Endothelial cell (in vitro differentiated cells): ENCODE results near the gene BCOR. TPM values are rescaled to one million over a fixed set of nuclear protein-coding genes. Genes with fewer than 3 reads are reported as not detected.

Experiments used
- DNase-seq: peaks from one replicate; pipeline ENCODE4 v3.0.0; 2021; ENCODE audit warnings: low spot score
- H3K27ac Mint-ChIP-seq: one replicate; pipeline ENCODE4 v1.8.0; 2021; ENCODE audit warnings: mixed read lengths, inconsistent platforms; ENCODE audit not compliant: unreplicated experiment
- H3K27me3 Mint-ChIP-seq: one replicate; pipeline ENCODE4 v1.8.0; 2021; ENCODE audit warnings: mild to moderate bottlenecking, moderate library complexity, mixed read lengths, inconsistent platforms; ENCODE audit not compliant: unreplicated experiment
- H3K36me3 Mint-ChIP-seq: one replicate; pipeline ENCODE4 v1.8.0; 2021; ENCODE audit warnings: mild to moderate bottlenecking, low read depth, mixed read lengths, inconsistent platforms; ENCODE audit not compliant: unreplicated experiment
- H3K4me1 Mint-ChIP-seq: one replicate; pipeline ENCODE4 v1.8.0; 2021; ENCODE audit warnings: mild to moderate bottlenecking, mixed read lengths, inconsistent platforms; ENCODE audit not compliant: unreplicated experiment
- H3K4me3 Mint-ChIP-seq: one replicate; pipeline ENCODE4 v1.8.0; 2021; ENCODE audit warnings: mild to moderate bottlenecking, mixed read lengths, inconsistent platforms; ENCODE audit not compliant: unreplicated experiment
- H3K9me3 Mint-ChIP-seq: one replicate; pipeline ENCODE4 v1.8.0; 2021; ENCODE audit warnings: mixed read lengths, inconsistent platforms; ENCODE audit not compliant: unreplicated experiment
- total RNA-seq: library from RNA; stranded (reverse); fragmentation: NEBNext Ultra II Directional; extraction: Animal tissue kit (Norgen Biotek cat#: 25700); gene quantifications from one replicate; pipeline ENCODE4 v1.2.1, GENCODE V29; 2021; ENCODE audit not compliant: unreplicated experiment
- TF ChIP-seq, protein P1 (sequence below): fragments of 200-600 bp; sonication (generic); IDR thresholded peaks from one replicate; pipeline ENCODE4 v1.5.0; 2021; ENCODE audit warnings: antibody characterized with exemption; ENCODE audit not compliant: unreplicated experiment

Gene BCOR
- total RNA-seq, 1 donor from 2014 or later = 34.5 TPM

DNA sequence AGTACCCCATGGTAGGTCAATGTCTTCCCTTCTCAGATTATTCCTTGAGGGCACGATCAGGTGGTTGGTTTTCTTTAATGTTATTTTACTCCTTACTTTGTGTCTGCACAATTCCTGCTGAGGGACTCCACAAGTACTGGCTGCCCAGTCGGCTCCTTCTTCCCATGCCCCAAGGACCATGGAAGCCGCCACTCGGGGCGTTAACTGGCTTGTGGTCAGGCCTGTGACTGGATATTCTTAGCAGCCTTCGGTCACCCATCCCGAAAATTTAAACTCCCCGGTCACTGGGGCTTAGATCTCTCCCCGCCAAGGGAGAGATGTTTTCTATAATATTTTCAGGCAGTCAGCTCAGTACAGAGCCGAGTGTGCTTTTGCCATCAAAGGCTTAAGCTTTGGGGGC lies 24.7 kb upstream of the BCOR start:
- Mint-ChIP-seq H3K9me3 (no peaks in the 10 kb centered on the region), H3K27ac (no peak overlapping the region), H3K4me1 (no peaks in the 10 kb centered on the region), H3K4me3 (no peak overlapping the region), H3K36me3 (no peaks in the 10 kb centered on the region), H3K27me3 (peaks cover 1% of the 10 kb centered on the region)
- TF ChIP-seq, protein P1, sequence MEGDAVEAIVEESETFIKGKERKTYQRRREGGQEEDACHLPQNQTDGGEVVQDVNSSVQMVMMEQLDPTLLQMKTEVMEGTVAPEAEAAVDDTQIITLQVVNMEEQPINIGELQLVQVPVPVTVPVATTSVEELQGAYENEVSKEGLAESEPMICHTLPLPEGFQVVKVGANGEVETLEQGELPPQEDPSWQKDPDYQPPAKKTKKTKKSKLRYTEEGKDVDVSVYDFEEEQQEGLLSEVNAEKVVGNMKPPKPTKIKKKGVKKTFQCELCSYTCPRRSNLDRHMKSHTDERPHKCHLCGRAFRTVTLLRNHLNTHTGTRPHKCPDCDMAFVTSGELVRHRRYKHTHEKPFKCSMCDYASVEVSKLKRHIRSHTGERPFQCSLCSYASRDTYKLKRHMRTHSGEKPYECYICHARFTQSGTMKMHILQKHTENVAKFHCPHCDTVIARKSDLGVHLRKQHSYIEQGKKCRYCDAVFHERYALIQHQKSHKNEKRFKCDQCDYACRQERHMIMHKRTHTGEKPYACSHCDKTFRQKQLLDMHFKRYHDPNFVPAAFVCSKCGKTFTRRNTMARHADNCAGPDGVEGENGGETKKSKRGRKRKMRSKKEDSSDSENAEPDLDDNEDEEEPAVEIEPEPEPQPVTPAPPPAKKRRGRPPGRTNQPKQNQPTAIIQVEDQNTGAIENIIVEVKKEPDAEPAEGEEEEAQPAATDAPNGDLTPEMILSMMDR = no peak
- DNase-seq = no peak

DNA sequence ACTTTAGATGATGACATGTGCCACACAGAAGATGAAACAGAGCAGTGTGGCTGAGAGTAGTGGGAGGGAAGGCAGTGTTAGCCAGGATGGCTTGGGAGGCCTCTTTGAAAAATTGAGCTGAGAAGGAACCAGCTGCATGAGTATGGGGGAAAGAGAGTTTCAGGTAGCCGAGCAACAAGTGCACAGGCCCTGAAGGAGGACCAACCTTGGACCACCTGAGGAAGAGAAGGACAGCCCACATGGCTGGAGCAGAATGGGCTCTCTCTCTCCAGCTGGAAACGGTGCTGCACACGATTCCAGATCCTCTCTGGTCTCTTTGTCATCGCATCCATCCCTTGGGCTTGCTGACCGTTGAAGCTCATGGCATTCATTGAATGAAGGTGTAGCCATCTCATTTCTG lies 23.9 kb upstream of the BCOR start:
- no peak overlapping the region for H3K27ac Mint-ChIP-seq
- H3K9me3 Mint-ChIP-seq = no peaks in the 10 kb centered on the region
- H3K4me1 Mint-ChIP-seq = no peaks in the 10 kb centered on the region
- H3K4me3 Mint-ChIP-seq = no peak overlapping the region
- peaks cover 1% of the 10 kb centered on the region for H3K27me3 Mint-ChIP-seq
- no peak for DNase-seq
- TF ChIP-seq, protein P1 = no peak
- no peaks in the 10 kb centered on the region for H3K36me3 Mint-ChIP-seq

DNA sequence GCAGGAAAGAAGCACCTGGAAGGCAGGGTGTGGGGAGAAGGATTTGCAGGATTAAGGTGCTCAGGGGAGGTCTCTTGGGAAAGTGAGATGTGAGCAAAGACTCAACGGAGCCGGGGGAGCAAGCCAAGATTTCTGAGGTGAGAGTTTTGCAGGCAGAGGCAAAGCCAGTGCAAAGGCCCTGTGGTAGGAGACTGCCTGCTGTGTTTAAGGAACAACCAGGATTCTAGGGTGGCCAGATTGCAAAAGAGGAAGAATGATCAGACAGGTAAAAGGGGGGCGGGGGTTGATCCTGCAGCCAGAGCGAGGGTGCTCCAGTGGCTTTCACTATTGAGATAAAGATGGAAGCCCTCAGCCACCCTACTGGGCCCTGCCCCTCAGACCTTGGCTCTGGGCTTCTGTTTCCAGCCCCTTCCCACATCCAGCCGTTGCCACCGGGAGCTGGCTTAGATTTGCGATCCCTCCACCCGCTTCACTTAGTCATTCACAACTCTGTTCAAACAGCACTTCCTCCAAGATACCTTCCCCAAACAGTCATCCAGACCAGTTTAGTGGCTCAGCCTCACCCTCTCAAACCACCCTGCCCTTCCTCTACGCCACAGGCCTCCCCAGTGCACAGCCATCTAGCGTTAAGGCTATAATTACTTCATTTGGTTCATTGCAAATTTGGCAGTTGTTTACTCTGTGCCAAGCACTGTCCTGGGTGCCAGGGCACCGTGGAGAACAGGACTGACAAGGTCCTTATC lies 23.3 kb upstream of the BCOR start:
- Mint-ChIP-seq H3K27me3 (peaks cover 1% of the 10 kb centered on the region), H3K4me3 (no peak overlapping the region), H3K9me3 (no peaks in the 10 kb centered on the region), H3K36me3 (no peaks in the 10 kb centered on the region), H3K4me1 (no peaks in the 10 kb centered on the region), H3K27ac (no peak overlapping the region)
- DNase-seq = no peak
- TF ChIP-seq, protein P1 = no peak

GRCh38 chrX:40117715-40118285 lies 20.0 kb upstream of the BCOR start:
- TF ChIP-seq, protein P1 = no peak
- H3K9me3 Mint-ChIP-seq = no peaks in the 10 kb centered on the region
- H3K27me3 Mint-ChIP-seq = peaks cover 1% of the 10 kb centered on the region
- no peaks in the 10 kb centered on the region for H3K4me1 Mint-ChIP-seq
- DNase-seq = no peak
- H3K36me3 Mint-ChIP-seq = no peaks in the 10 kb centered on the region
- H3K4me3 Mint-ChIP-seq = no peak overlapping the region
- no peak overlapping the region for H3K27ac Mint-ChIP-seq

- Mint-ChIP-seq H3K27me3 (peaks cover 1% of the 10 kb centered on the region), H3K27ac (no peak overlapping the region), H3K4me1 (no peaks in the 10 kb centered on the region), H3K4me3 (no peak overlapping the region), H3K36me3 (no peaks in the 10 kb centered on the region), H3K9me3 (no peaks in the 10 kb centered on the region)
- TF ChIP-seq, protein P1 = no peak
- no peak for DNase-seq
Measured at GRCh38 chrX:40116925-40117324, 19.2 kb upstream of the BCOR start.
